Sciatic nerve (tissue), 2 donors: Measurements from ENCODE around the gene TREML4. TPM values are rescaled to one million over a fixed set of nuclear protein-coding genes. Genes with fewer than 3 reads are reported as not detected.
"Not testable (repeated sequence)": the region's sequence is repeated elsewhere in the genome, so short reads cannot be mapped to it uniquely, and the experiment has no call there.

Experiments
- ATAC-seq: fragments of 200-7000 bp; cut with Tn5 transposase; one replicate; pipeline ENCODE4 v1.9.1; 2020; ENCODE audit warnings: mild to moderate bottlenecking, moderate library complexity
- DNase-seq: peaks from one replicate; pipeline ENCODE4 v3.0.0-alpha.2; 2020; ENCODE audit warnings: low spot score
- intact Hi-C: fragments of 100-400 bp; cut with DNase I; formaldehyde crosslinking; loops from one replicate; pipeline ENCODE4 v1.14.2; 2022
- total RNA-seq: library from RNA; stranded (reverse); fragmentation: NEBNext Ultra II Directional; extraction: Animal tissue kit (Norgen Biotek cat#: 25700); gene quantifications from one replicate; pipeline ENCODE4 v1.2.1, GENCODE V29; 2021
- donor health status: DM: no; HTN: no; CAD: no.
- donor health status: DM: no; HTN: no; CAD: no.

The TREML4 gene
- total RNA-seq, 1 donor from 2014 or later = not detected

DNA sequence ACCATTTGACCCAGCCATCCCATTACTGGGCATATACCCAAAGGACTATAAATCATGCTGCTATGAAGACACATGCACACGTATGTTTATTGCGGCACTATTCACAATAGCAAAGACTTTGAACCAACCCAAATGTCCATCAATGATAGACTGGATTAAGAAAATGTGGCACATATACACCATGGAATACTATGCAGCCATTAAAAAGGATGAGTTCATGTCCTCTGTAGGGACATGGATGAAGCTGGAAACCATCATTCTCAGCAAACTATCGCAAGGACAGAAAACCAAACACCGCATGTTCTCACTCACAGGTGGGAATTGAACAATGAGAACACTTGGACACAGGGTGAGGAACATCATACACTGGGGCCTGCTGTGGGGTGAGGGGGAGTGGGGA, 18.4 kb downstream of the TREML4 start:
- DNase-seq, ATAC-seq, intact Hi-C loops: not testable (repeated sequence)

DNA sequence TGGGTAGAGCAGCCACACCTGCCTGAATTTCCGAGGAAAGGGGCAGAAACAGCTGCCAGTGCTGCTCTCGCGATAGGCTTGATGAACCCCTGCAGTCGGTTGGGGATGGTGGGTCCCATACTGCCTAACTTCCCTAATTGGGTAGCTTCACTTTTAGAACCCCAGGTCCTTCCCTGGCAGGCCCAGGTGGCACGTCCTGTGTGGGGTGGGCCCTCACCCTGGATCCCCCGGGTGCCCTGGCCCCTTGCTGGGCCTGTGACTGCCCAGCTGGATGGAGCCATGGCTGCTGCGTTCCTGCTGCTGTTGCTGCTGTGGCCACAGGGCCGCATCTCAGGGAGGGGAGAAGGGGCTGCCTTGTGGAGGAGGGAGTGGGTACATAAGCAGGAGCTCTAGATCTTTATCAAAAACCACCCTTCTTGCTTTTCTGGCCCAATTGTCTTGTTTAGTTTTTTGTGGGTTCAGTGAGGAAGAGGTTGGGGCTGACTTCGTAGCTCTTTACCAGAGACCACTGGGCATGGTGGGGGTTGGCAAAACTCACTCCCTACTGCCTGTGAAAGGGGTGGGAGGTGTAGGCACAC, 19.2 kb downstream of the TREML4 start:
- intact Hi-C loops = no loop called here
- DNase-seq = no peak
- ATAC-seq = no peak

DNA sequence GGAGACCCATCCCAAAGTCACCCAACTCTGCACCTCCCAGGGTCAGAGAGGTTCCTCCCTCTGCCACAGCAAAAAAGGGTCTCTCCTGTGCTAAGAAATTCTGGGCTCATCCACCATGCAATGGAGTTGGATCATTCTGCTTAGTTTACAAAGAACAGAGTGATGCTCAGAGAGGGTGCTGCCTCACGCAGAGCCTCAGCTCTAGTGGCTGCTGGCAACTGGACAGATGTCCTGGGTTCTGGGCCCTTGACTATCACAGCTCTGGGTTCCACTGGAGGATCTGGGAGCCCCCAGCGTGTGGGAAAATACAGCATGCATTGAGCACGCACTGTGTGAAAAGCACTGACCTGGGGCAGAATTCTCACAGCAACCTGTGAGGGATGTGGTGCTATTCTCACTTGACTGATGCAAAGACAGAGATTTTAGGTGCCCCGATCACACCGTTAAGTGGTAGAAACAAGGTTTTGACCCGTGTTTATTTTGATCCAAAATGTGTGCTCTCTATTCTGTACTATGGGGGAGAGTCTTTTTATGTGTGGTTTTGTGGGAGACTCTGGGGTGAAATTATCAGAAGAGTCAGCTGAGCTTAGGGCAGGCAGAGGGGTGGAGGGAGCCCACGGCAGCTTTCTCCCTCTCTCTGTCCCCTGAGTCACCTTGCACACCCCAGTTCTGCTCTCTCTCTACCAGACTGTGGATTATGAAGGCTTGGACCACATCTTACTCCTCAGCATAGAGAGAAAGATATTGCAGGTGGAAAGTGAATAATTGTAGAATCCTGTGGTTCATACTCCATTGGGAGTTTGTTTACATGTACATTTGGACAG, 19.9 kb downstream of the TREML4 start:
- intact Hi-C loops = no loop called here
- ATAC-seq = no peak
- DNase-seq = no peak

DNA sequence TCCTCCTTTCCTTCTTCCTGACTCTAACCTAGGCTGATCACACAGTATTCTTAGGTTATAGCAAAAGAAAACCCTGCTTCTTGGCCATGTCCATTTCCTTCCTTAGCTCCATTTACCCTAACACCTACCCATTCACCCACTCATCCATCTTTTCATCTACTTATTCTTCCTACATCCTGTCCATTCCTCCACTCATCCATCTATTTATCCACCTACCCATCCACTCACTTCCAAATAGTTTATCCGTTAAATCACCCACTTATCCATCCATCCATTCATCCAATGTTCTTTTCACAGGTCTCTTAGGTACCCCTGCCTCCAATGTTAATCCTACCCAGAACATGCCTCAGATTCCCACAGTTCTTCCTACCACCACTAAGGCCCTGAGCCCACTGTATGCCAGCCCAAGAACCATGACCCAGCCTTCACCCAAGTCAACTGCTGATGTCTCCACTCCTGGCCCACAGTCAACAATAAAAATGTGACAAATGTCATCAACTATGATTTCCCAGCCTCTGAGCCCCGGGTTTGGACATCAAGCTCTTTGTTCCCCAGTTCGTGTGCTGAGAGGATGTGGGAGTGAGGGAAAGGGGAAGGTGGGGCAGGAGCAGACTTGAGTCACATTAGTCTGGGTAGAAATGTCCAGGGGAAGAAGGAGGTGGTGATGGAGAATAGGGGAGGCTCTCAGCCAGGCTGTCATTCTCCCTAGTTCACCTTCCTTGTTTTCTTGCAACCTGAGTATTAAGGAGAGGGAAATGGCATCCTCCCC, 24.4 kb downstream of the TREML4 start:
- no peak for ATAC-seq
- no peak for DNase-seq
- intact Hi-C loops = no loop called here

DNA sequence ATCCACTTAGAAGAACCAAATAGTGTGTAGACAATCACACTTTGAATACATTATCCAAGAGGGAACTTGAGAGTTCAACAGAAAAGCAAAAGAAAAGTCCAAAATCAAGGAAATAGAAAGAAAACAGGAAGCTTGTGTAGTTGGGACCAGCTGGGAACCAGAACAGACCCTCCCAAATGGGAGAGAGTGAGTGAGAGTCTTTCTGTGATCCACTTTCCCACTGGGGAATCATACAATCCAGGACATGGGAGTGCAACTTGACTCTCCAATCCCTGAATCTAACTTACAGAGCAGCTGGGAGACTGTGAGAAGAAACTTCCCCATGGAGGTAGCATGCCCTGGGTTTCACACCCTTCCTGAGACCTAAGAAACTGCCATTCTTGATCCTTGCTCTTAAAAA, 27.0 kb downstream of the TREML4 start:
- DNase-seq (no peak), ATAC-seq (no peak)
- intact Hi-C loops = no loop called here

DNA sequence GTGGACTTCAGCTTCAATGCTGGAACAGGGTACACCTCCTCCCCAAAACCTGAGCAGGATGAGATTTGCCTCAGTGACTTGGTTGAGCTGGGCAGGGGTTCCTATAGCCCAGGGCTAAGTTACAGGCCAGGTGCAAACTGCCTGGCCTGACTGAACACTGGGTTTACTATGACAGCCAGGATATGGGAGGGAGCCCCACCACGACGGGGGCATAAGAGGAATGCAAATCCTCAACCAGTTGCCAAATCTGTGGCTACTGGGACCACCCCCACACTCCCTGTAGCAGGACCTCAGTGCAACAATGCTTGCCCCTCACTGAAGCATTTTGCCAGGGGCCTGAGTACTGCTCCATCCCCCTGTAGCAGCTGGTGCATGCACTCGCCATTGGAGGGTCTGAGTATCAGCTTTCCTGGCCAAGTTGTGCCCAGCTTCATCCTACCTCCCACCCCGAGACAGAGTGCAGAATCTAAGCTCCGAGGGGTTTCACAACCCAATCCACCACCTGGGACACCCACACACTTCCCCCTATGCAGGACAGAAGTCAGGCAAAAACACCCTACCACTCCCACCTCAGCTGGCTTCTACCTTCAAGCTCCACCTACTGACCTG, 27.6 kb downstream of the TREML4 start:
- no peak for ATAC-seq
- no peak for DNase-seq

DNA sequence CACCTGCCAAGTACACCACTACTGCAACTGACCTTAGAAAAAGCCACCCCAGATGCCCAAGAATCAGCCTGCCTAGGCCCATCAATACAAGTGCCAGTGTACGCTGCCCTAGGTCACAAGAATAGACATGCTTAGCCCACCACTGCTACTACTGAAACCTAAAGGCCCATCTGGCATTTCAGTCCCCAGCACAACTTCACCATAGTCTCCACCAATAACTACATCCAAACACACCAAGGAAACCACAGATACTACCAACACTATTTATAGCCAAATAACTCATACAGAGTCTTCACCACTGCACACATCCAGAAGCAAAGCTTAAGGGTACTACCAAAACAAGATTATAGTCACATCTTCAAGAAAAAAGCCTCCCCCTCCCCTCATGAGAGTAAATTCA, 28.2 kb downstream of the TREML4 start:
- intact Hi-C loops = no loop called here
- DNase-seq = no peak
- no peak for ATAC-seq

More for the DNA sequence above, 27.6 kb downstream of the TREML4 start:
- intact Hi-C loops = no loop called here

DNA sequence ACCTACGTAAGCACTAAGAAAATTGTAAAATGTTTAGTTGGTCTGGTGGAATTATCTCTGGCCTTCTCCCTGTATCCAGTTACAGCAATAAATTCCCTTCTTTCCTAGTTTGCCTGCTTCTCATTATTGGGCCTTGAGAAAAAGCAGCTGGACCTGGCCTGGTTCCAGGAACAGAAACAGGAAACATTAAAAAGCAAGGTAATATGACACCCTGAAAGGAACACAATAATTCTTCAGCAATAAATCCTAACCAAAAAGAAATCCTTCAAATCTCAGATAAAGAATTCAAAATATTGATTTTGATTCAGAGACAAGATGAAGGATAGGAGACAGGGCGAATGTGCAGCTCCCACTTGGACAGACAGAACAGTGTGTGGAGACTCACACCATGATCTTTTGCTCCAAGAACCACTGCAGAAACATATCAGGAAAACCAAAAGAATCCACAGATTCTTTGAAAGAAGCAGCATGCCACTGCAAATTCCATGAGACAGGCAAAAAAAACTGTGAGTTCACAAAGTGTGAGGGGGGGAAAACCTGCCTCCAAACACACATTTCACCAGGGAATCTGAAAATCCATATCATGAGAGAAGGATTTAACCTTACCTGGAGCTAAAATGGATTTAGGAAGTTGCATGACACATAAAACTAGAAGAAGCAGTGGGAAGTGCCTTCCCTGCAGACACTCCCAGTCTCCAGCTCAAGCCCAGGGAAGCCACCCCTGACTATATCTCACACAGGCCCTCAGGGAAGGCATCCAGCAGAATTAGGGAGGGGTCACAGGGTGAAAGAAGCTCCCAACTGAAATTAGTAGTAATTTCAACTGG, 29.4 kb downstream of the TREML4 start:
- intact Hi-C loops = no loop called here
- DNase-seq = no peak
- ATAC-seq = peak; percentile 39

DNA sequence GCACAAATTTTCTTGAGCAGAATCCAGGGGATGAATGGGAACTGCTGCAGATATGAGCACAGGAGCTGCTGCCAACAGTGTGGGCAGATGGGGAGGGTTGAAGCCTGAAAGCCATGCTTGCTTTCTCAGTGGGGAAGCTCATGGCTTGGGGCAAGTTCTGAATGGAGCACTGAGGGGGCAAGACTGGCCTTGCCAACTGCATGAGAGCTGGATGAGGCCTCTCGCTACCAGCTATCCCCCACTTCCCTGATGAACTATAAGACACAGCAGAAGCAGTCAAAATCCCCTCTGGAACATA, 30.0 kb downstream of the TREML4 start:
- no peak for DNase-seq
- no peak for ATAC-seq

DNA sequence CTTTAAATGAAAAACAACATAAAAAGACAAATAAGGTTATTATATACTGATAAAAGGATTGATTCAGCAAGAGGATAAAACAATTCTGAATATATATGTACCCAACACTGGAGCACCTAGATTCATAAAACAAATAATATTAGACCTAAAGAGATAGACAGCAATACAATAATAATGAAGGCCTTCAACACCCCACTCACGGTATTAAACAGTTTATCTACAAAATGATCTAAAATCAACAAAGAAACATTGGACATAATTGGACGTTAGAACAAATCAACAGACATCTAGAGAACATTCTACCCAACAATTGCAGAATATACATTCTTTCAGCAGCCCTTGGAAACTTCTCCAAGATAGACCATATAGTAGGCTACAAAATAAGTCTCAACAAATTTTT, 34.3 kb downstream of the TREML4 start:
- ATAC-seq (no peak), DNase-seq (no peak)
- intact Hi-C loops = no loop called here

More for the DNA sequence above, 30.0 kb downstream of the TREML4 start:
- intact Hi-C loops = no loop called here

DNA sequence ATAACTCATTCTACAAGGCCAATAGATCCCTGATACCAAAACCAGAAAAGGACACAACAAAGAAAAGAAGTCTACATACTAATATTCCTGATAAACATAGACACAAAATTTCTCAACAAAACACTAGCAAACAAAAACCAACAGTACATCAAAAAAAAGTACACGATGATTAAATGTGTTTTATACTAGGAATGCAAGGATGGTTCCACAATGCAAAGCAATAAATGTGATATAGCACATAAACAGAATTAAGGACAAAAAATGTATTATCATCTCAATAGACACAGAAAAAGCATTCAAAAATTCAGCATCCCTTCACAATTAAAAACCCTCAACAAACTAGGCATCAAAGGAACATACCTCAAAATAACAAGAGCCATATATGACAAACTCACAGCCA, 35.1 kb downstream of the TREML4 start:
- intact Hi-C loops = no loop called here
- ATAC-seq = no peak
- no peak for DNase-seq

DNA sequence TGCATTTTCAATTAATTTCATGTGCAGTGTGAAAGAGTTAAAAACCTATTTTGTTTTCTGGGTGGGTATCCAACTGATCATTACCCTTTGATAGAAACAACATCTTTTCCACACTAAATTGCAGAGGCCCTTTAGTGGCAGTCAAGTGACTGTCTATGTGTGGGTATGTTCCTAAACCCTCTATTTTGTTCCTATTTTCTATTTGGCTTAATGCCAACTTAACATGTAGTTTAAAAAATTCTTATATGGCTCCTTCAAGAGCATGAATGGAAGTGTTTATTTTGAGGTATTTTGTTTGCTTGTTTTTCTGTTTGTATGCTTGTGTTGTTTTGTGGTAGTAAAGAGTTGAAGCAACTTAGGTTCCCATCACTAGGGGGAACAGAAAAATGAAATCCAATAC, 38.4 kb downstream of the TREML4 start:
- DNase-seq = no peak
- ATAC-seq = no peak
- intact Hi-C loops = no loop called here

DNA sequence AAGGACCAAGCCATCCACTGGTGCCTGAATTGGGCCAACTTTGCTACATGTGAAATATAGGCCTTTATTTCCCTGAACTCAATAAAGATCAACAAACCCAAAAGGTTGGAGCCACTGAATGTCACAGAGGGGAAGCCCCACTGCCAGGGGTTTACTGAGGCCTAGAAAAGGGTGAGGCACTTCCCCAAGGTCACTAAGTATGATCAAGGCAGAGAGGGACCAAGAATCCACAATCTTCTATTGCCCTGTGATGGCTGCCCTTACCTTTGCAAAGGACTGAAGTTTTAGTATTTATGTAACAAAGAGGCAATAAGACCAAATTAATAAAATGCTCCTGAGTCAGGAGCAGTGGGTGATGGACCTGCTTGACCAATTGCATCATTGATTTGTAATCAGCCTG, 40.3 kb downstream of the TREML4 start:
- ATAC-seq = no peak
- intact Hi-C loops = no loop called here
- no peak for DNase-seq

DNA sequence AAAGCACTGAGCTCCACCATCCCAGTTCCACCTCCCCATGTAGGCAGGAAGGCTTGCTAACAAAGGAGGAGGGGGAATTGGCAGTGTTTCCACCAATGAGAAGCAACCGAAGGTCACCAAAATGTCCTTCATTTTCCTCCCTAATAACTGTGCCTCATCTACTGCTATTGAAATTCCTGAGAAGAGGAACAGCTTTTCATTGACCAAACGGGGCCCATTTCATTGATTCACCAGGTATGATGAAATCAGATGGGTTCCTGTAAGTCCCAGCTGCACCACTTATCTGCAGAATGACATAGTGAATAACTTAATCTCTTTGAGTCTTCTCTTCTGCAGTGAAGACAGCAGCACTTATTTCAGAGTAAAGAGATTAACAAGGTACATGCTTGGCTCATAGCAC, 41.0 kb downstream of the TREML4 start:
- intact Hi-C loops = no loop called here
- ATAC-seq = no peak
- DNase-seq = no peak

DNA sequence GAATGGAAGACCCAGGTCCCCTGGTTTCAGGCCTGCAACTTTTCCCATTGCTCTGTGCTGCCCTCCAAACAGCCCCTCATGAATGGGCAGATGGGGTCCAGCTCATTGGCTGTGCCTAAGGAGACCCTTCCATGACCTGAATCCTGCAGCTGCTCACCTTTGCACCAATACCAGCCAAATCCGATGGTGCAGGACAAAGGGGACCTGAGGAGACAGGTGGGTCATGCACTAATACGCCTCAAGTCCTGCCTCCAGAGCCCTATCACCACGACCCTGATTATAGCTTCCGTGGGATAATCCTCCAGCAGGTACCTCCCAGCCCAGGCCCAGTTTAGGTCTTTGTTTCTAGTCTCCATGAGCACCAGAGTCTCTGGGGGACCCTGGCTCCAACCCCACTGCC, 41.6 kb downstream of the TREML4 start:
- intact Hi-C loops = no loop called here
- ATAC-seq (no peak), DNase-seq (no peak)

DNA sequence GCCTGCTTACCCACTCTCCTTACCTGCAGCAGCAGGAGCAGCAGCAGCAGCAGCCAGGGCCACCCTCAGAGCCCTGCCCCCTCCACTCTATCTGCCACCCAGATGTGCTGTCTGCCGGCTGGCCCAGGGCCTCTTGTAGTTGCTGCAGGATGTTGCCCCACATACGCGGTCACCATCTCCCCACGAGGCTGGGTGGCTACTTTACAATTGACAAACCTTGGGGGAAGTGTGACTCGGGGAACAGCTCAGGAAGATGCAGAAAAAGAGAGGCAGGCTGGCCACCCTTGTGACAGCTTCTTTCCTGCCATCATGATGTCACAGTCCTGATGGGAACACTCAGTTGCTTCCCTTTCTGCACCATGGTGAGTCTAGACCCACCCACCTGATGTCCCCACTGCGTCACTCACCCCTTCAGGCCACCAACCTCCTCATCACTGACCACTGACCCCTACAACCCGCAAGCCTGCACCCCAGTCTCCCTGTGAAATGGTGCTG, 43.8 kb downstream of the TREML4 start:
- intact Hi-C loops = no loop called here
- no peak for DNase-seq
- peak; percentile 74 for ATAC-seq

DNA sequence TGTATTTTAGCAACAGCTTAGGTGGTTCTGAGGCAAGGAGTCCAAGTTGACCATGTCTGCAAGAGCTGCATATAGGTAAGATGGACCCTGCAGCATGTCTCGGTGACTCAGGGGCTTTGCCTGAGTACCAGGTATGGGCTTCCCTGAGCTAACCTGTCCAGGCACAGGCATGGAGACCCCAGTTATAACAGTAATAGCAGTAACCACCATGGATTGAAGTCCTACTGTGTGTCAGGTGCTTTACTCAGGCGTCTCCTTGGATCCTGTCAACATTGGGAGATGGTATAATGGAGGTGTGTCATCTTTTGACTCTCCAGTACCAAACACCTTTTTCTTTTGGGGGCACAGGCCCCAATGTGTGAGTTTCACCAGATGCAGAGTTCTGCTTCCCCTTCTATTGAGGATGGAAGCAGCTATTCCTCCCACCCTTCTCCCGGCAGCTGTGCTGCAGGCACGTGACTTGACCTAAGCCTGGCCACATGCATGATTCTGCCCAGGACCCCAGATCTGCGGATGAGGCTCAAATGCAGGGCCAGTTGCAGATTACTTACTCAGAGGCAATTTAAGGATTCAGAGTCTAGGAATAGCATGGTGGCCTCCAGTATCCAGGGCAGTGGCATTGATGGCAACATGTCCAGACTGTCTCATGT, 44.6 kb downstream of the TREML4 start:
- intact Hi-C loops = no loop called here
- no peak for DNase-seq
- ATAC-seq = no peak

DNA sequence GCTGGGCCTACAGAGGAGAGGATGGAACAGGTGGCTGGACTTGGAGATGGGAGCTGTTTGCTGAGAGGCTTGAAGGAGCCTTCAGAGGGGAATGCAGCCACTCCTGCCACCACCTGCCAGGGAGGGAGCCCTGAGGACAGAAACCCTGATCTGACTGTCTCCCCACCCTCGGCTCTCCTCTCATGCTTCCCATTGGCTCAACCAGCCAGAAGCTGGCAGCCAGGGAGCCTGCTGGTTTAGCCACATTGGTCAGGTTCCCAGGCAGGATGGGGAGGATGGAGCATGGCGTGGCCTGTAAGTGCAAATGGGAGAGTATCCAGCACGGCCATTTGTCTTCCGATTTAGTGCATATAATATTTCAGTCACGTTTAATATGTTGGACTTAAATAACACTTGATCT, 45.6 kb downstream of the TREML4 start:
- DNase-seq = no peak
- ATAC-seq = no peak
- intact Hi-C loops = no loop called here
